Measurements from ENCODE around the gene THAP8.
A peak's percentile ranks its signal among the peaks of the same experiment; 100 is the strongest.
"Not testable (repeated sequence)": the region's sequence is repeated elsewhere in the genome, so short reads cannot be mapped to it uniquely, and the experiment has no call there.

THAP8 gene

GRCh38 chr19:36043952-36044351 lies 10.1 kb downstream of the THAP8 start (continued):
- TF ChIP-seq REST (tag by site-specific recombination; IDR thresholded peaks at IDR 0.05) (no peak), ZNF398 (tag by site-specific recombination; IDR thresholded peaks at IDR 0.05) (no peak), ZNF184 (tag by site-specific recombination; IDR thresholded peaks at IDR 0.05) (no peak), ZBTB26 (tag by site-specific recombination; optimal IDR thresholded peaks at IDR 0.05) (no peak), ZNF214 (tag by site-specific recombination; IDR thresholded peaks at IDR 0.05; ENCODE audit: borderline replicate concordance) (no peak), SCRT1 (tag by site-specific recombination; IDR thresholded peaks at IDR 0.05; ENCODE audit: borderline replicate concordance) (no peak)

- Histone ChIP-seq H3K36me3 (ENCODE audit: control insufficient read depth in 2 of 2, insufficient read depth in 1 of 2, low read length in 2 of 2) (peaks cover 8 to 78% of the 10 kb centered on the region in 2 experiments), H3K4me3 (ENCODE audit: low read depth, low read length) (no peak overlapping the region), H3K27ac (ENCODE audit: extremely low read depth, low read depth, low read length) (no peak overlapping the region), H3K4me1 (ENCODE audit: control insufficient read depth, insufficient read depth, low read length) (peaks cover 2% of the 10 kb centered on the region; the same call in 1 of the 2 replicates), H3K9me3 (ENCODE audit: control insufficient read depth, insufficient read depth, low read depth, low read length) (no peaks in the 10 kb centered on the region; the same call in none of the 2 replicates)
- TF ChIP-seq ZNF600 (tag by site-specific recombination; IDR thresholded peaks at IDR 0.05) (0 out of 2 replicates have a peak, but pooled peaks have one; percentile 14), ZBTB48 (tag by site-specific recombination; IDR thresholded peaks at IDR 0.05) (no peak), ZNF398 (tag by site-specific recombination; IDR thresholded peaks at IDR 0.05) (peak; percentile 65), EGR2 (tag by site-specific recombination; IDR thresholded peaks at IDR 0.05; ENCODE audit: low read depth) (peak; percentile 95), ZFHX2 (tag by site-specific recombination; conservative IDR thresholded peaks at IDR 0.05) (peak; percentile 82), SP2 (tag by site-specific recombination; IDR thresholded peaks at IDR 0.05) (peak; percentile 26)
- ChIA-PET POLR2A (interaction anchor here (0.5 to 4.4 kb wide), 8 partner anchors 12 to 1934 kb away, joined by 3 to 19 read pairs (median 6); partner anchors contain the start of genes ALKBH6 and THAP8), CTCF (interaction anchor here (0.6 to 2.1 kb wide), 3 partner anchors 9 to 350 kb away, joined by 3 to 6 read pairs (median 3); no protein-coding TSS in a partner anchor)
Measured at GRCh38 chr19:36041831-36042230, 12.3 kb downstream of the THAP8 start.

GRCh38 chr19:36041092-36041491 lies 13.0 kb downstream of the THAP8 start:
- H3K36me3 ChIP-seq (ENCODE audit: control insufficient read depth in 2 of 2, insufficient read depth in 1 of 2, low read length in 2 of 2), result peaks cover 8 to 80% of the 10 kb centered on the region in 2 experiments
- H3K4me3 ChIP-seq (ENCODE audit: low read depth, low read length); H3K4me1 ChIP-seq (ENCODE audit: control insufficient read depth, insufficient read depth, low read length); H3K9me3 ChIP-seq (ENCODE audit: control insufficient read depth, insufficient read depth, low read depth, low read length); H3K27ac ChIP-seq (ENCODE audit: extremely low read depth, low read depth, low read length): not testable (repeated sequence)
- CTCF ChIA-PET, result interaction anchor here (2.1 kb wide), 1 partner anchor 10 kb away, joined by 6 read pairs; no protein-coding TSS in a partner anchor
- TF ChIP-seq ZNF747 (tag by site-specific recombination; IDR thresholded peaks at IDR 0.05), result 0 out of 2 replicates have a peak, but pooled peaks have one; percentile 60
- TF ChIP-seq ZBTB17 (tag by site-specific recombination; IDR thresholded peaks at IDR 0.05), result 0 out of 2 replicates have a peak, but pooled peaks have one; percentile 12
- peak; percentile 95 for TF ChIP-seq ZNF362 (tag by site-specific recombination; IDR thresholded peaks at IDR 0.05)
- peak; percentile 36; the same call in 1 of the 2 replicates for TF ChIP-seq ZNF600 (tag by site-specific recombination; IDR thresholded peaks at IDR 0.05)
- POLR2A ChIA-PET, result interaction anchor here (1.1 to 4.4 kb wide), 4 partner anchors 13 to 29 kb away, joined by 3 to 19 read pairs (median 7); partner anchors contain the start of genes ALKBH6 and THAP8

Data from HEK293 (cell line).